ENCODE results near the gene C5orf52. TPM values are rescaled to one million over a fixed set of nuclear protein-coding genes. Genes with fewer than 3 reads are reported as not detected.
"Not testable (repeated sequence)": the region's sequence is repeated elsewhere in the genome, so short reads cannot be mapped to it uniquely, and the experiment has no call there.

C5orf52 gene
- total and polyA plus RNA-seq, 2 donors (not counting 1 experiment from before 2014, with no cell fraction given), result not detected

DNA sequence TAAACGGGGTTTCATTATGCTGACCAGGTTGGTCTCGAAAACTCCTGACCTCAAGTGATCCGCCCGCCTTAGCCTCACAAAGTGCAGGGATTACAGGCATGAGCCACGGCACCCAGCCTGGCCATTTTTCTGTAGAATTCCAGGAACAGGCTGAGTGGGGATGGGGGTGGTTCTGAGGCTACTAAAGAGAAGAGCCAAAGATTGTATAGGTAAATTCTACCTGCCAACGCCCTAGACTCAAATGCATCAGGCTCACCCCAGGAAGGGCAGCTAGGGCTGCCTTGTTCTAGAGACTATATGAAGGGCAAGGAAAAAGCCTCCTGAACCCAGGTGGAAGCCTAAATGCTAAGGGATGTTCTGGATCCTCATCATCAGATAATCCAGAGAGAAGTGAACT, 1.6 kb upstream of the C5orf52 start:
- Histone ChIP-seq H3K27me3 (ENCODE audit: control insufficient read depth, insufficient read depth, low read length) (peaks cover 5% of the 10 kb centered on the region), H3K9ac (ENCODE audit: insufficient read depth, low read length) (no peak overlapping the region), H3K4me2 (ENCODE audit: extremely low read depth, insufficient read depth, low read length) (no peak overlapping the region), H2AFZ (ENCODE audit: low read length) (no peak overlapping the region), H3K4me3 (replicated peaks in 1 of 4; ENCODE audit: control extremely low read depth in 1 of 4, insufficient read depth in 1 of 4, low read depth in 3 of 4, low read length in 4 of 4) (no peak overlapping the region), H3K4me1 (ENCODE audit: control insufficient read depth, extremely low read depth, insufficient read depth, low read length) (peaks cover 3% of the 10 kb centered on the region), H3K36me3 (ENCODE audit: control insufficient read depth, insufficient read depth, low read length) (no peaks in the 10 kb centered on the region), H4K20me1 (ENCODE audit: control insufficient read depth, extremely low read depth, insufficient read depth, low read length) (no peaks in the 10 kb centered on the region), H3K27ac (ENCODE audit: insufficient read depth, low read length) (no peak overlapping the region), H3K9me3 (ENCODE audit: control insufficient read depth, insufficient read depth, low read depth, low read length) (no peaks in the 10 kb centered on the region), H3K79me2 (ENCODE audit: control insufficient read depth, insufficient read depth, low read length) (no peaks in the 10 kb centered on the region)
- DNase-seq (ENCODE audit: low read depth in 2 of 2), result no peak
- no peak for TF ChIP-seq EZH2 (IDR thresholded peaks at IDR 0.05; ENCODE audit: low read length, missing control alignments)
- TF ChIP-seq, protein P1, sequence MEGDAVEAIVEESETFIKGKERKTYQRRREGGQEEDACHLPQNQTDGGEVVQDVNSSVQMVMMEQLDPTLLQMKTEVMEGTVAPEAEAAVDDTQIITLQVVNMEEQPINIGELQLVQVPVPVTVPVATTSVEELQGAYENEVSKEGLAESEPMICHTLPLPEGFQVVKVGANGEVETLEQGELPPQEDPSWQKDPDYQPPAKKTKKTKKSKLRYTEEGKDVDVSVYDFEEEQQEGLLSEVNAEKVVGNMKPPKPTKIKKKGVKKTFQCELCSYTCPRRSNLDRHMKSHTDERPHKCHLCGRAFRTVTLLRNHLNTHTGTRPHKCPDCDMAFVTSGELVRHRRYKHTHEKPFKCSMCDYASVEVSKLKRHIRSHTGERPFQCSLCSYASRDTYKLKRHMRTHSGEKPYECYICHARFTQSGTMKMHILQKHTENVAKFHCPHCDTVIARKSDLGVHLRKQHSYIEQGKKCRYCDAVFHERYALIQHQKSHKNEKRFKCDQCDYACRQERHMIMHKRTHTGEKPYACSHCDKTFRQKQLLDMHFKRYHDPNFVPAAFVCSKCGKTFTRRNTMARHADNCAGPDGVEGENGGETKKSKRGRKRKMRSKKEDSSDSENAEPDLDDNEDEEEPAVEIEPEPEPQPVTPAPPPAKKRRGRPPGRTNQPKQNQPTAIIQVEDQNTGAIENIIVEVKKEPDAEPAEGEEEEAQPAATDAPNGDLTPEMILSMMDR (conservative IDR thresholded peaks at IDR 0.05 in 1 of 2, IDR thresholded peaks at IDR 0.05 in 1 of 2; ENCODE audit: low read depth in 1 of 2, low read length in 2 of 2), result no peak

- H4K20me1 ChIP-seq (ENCODE audit: control insufficient read depth, extremely low read depth, insufficient read depth, low read length), result no peaks in the 10 kb centered on the region
- TF ChIP-seq EZH2 (IDR thresholded peaks at IDR 0.05; ENCODE audit: low read length, missing control alignments), result no peak
- TF ChIP-seq, protein P1 (conservative IDR thresholded peaks at IDR 0.05 in 1 of 2, IDR thresholded peaks at IDR 0.05 in 1 of 2; ENCODE audit: low read depth in 1 of 2, low read length in 2 of 2), result no peak
- peaks cover 5% of the 10 kb centered on the region for H3K27me3 ChIP-seq (ENCODE audit: control insufficient read depth, insufficient read depth, low read length)
- peaks cover 3% of the 10 kb centered on the region for H3K4me1 ChIP-seq (ENCODE audit: control insufficient read depth, extremely low read depth, insufficient read depth, low read length)
- peak overlapping the region; percentile 57 to 73 (median 65) for H3K4me3 ChIP-seq (replicated peaks in 1 of 4; ENCODE audit: control extremely low read depth in 1 of 4, insufficient read depth in 1 of 4, low read depth in 3 of 4, low read length in 4 of 4)
- no peaks in the 10 kb centered on the region for H3K36me3 ChIP-seq (ENCODE audit: control insufficient read depth, insufficient read depth, low read length)
- H3K9ac ChIP-seq (ENCODE audit: insufficient read depth, low read length), result no peak overlapping the region
- H3K4me2 ChIP-seq (ENCODE audit: extremely low read depth, insufficient read depth, low read length), result peak overlapping the region; percentile 83
- no peaks in the 10 kb centered on the region for H3K79me2 ChIP-seq (ENCODE audit: control insufficient read depth, insufficient read depth, low read length)
- peak overlapping the region; percentile 96 for H2AFZ ChIP-seq (ENCODE audit: low read length)
- no peak overlapping the region for H3K27ac ChIP-seq (ENCODE audit: insufficient read depth, low read length)
- no peak for DNase-seq (ENCODE audit: low read depth in 2 of 2)
- H3K9me3 ChIP-seq (ENCODE audit: control insufficient read depth, insufficient read depth, low read depth, low read length), result no peaks in the 10 kb centered on the region
These were observed 428 bp downstream of the C5orf52 start for GRCh38 chr5:157671592-157672330.

GRCh38 chr5:157672976-157673375, 1.6 kb downstream of the C5orf52 start:
- Histone ChIP-seq H3K4me3 (replicated peaks in 1 of 4; ENCODE audit: control extremely low read depth in 1 of 4, insufficient read depth in 1 of 4, low read depth in 3 of 4, low read length in 4 of 4) (no peak overlapping the region), H3K9me3 (ENCODE audit: control insufficient read depth, insufficient read depth, low read depth, low read length) (no peaks in the 10 kb centered on the region), H4K20me1 (ENCODE audit: control insufficient read depth, extremely low read depth, insufficient read depth, low read length) (no peaks in the 10 kb centered on the region), H3K4me2 (ENCODE audit: extremely low read depth, insufficient read depth, low read length) (no peak overlapping the region), H3K4me1 (ENCODE audit: control insufficient read depth, extremely low read depth, insufficient read depth, low read length) (peaks cover 3% of the 10 kb centered on the region), H3K9ac (ENCODE audit: insufficient read depth, low read length) (no peak overlapping the region), H3K27me3 (ENCODE audit: control insufficient read depth, insufficient read depth, low read length) (peaks cover 5% of the 10 kb centered on the region), H3K79me2 (ENCODE audit: control insufficient read depth, insufficient read depth, low read length) (no peaks in the 10 kb centered on the region), H3K36me3 (ENCODE audit: control insufficient read depth, insufficient read depth, low read length) (no peaks in the 10 kb centered on the region), H3K27ac (ENCODE audit: insufficient read depth, low read length) (no peak overlapping the region), H2AFZ (ENCODE audit: low read length) (no peak overlapping the region)
- TF ChIP-seq, protein P1 (conservative IDR thresholded peaks at IDR 0.05 in 1 of 2, IDR thresholded peaks at IDR 0.05 in 1 of 2; ENCODE audit: low read depth in 1 of 2, low read length in 2 of 2), result no peak
- no peak for TF ChIP-seq EZH2 (IDR thresholded peaks at IDR 0.05; ENCODE audit: low read length, missing control alignments)
- no peak for DNase-seq (ENCODE audit: low read depth in 2 of 2)

- not testable (repeated sequence) for H3K79me2 ChIP-seq (ENCODE audit: control insufficient read depth, insufficient read depth, low read length); H3K4me2 ChIP-seq (ENCODE audit: extremely low read depth, insufficient read depth, low read length); H3K27me3 ChIP-seq (ENCODE audit: control insufficient read depth, insufficient read depth, low read length); H3K36me3 ChIP-seq (ENCODE audit: control insufficient read depth, insufficient read depth, low read length); H3K27ac ChIP-seq (ENCODE audit: insufficient read depth, low read length); H4K20me1 ChIP-seq (ENCODE audit: control insufficient read depth, extremely low read depth, insufficient read depth, low read length); H3K9me3 ChIP-seq (ENCODE audit: control insufficient read depth, insufficient read depth, low read depth, low read length); H2AFZ ChIP-seq (ENCODE audit: low read length); DNase-seq (ENCODE audit: low read depth in 2 of 2); H3K4me3 ChIP-seq (replicated peaks in 1 of 4; ENCODE audit: control extremely low read depth in 1 of 4, insufficient read depth in 1 of 4, low read depth in 3 of 4, low read length in 4 of 4); H3K4me1 ChIP-seq (ENCODE audit: control insufficient read depth, extremely low read depth, insufficient read depth, low read length); H3K9ac ChIP-seq (ENCODE audit: insufficient read depth, low read length)
These were observed 3.0 kb downstream of the C5orf52 start for GRCh38 chr5:157674351-157674750.
